GM21619 (cell line): ENCODE measurements around the gene JSRP1.
"Not testable (repeated sequence)": the region's sequence is repeated elsewhere in the genome, so short reads cannot be mapped to it uniquely, and the experiment has no call there.

Source experiments
- ATAC-seq: cut with Tn5 transposase; IDR thresholded peaks from one replicate; pipeline ENCODE4 v1.9.1; 2021; ENCODE audit not compliant: unreplicated experiment

Gene JSRP1

GRCh38 chr19:2282862-2283237 lies 26.6 kb upstream of the JSRP1 start:
- no peak for ATAC-seq

- ATAC-seq, result no peak
Observed at GRCh38 chr19:2282062-2282861, 26.0 kb upstream of the JSRP1 start, which contains the start of gene PEAK3. Gene PEAK3, minus strand, starts transcription at chr19:2282175. Its CDS starts 1,244 bp downstream, at chr19:2280931.

- not testable (repeated sequence) for ATAC-seq
Observed at GRCh38 chr19:2281265-2282061, 25.2 kb upstream of the JSRP1 start.

DNA sequence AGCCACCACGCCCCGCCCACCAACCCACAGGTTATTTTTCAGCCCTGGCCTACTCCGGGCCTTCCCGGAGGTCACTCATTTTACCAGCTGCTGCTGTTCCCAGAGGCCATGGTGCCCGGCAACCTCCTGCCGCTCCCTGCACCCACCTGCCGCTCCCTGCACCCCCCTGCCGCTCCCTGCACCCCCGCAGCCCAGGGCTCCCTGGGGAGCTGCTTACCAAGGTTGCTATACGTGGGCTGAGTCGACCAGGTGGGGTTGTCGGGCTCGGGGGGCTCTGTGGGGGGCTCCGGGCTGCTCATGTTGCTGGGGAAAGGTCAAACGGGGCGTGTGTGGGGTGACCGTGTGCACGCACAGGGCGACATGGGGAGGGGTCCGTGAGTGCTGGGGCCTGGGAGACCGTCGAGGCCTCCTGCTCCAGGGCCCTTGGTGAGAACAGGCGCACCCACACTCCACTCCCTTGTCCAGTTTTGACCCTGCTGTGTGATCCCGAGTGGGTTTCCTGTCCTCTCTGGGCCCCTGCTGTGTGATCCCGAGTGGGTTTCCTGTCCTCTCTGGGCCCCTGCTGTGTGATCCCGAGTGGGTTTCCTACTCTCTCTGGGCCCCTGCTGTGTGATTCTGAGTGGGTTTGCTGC lies 24.5 kb upstream of the JSRP1 start:
- ATAC-seq, result no peak

- ATAC-seq, result no peak
Observed at GRCh38 chr19:2278459-2279158, 22.4 kb upstream of the JSRP1 start.

DNA sequence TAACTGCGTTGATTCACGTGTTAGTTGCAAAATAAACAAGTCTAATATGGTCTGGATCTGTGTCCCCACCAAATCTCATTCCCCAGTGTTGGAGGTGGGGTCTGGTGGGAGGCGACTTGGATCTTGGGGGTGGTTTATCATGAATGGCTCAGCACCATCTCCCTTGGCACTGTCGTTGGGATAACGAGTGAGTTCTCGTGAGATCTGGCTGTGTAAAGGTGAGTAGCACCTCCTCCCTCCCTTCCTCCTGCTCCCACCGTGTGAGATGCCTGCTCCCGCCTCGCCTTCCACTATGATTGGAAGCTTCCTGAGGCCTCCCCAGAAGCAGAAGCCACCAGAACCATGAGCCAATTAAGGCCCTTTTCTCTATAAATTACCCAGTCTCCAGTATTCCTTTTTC lies 20.9 kb upstream of the JSRP1 start:
- ATAC-seq, result no peak

DNA sequence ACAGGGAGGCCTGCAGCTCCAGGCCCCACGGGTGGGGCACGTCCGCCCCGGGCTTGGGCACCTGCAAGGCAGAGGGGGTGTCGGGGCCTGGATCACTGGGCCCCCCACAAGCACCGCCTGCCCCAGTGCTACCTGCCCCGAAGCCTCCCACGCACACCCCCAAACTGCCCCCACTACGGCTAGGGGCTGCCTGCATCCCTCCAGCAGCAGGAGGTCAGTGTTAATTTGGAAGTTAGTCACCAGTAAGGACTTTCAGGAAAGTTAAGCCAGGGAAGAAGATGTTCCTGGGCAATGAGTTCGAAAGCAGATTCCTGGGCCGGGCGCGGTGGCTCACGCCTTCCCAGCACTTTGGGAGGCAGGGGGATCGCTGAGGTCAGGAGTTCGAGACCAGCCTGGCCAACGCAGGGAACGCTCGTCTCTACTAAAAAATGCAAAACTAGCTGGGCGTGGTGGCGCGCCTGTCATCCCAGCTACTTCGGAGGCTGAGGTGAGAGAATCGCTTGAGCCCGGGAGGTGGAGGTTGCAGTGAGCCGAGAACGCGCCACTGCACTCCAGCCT lies 20.3 kb upstream of the JSRP1 start:
- ATAC-seq, result no peak

GRCh38 chr19:2275588-2276428 lies 19.6 kb upstream of the JSRP1 start:
- ATAC-seq, result no peak

DNA sequence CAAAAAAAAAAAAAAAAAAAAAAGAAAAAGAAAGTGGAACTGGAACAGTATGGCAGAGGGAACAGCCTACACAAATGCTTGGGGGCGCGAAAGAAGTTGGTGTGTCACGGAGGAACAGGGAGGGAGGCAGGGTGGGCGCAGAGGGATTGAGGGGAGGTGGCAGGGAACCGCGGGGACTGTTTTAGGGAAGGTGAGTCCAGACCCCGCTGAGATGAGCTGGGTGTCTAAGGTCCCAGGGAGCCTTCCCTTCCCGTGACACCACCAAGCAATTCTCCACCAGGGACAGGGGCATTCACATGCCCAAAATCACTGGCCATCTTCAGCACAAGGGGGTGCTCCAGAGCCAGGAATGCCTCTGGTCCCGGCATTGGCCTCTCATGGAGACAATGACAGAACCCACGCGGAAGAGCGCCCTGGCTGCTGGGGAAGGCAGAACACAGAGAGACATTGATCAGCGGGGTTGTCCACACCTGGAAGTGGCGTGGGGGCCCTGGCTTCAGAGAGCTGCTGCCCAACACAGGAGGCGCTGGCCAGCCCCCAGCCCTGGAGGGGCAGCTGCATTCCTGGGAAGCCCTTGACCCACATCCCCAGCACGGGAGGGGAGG lies 18.8 kb upstream of the JSRP1 start:
- ATAC-seq, result no peak

DNA sequence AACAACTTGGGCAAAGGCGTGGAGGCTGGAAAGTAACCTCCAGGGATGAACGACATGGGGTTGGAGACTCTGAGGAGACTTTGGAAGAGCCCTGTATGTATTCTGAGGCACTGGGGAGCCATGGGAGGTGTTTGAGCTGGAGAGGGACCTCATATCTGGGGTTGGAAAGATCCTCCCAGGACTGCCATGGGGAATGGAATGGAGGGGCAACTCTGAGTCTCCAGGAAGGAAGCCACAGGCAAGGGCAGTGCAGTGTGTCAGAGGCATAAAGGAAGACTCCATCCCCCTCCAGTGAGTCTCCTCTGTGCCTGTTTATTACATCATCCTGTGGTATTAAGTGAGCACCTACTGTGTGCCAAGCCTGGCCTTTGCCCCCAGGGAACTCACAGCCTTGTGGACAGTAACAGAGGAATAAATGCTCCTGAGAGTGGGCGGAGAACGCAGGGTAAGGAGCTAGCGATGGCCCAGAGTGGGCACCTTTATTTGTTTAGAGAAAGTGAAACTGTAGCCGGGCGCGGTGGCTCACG lies 18.0 kb upstream of the JSRP1 start:
- no peak for ATAC-seq

- ATAC-seq, result peak; percentile 30
Observed at GRCh38 chr19:2273356-2274184, 17.4 kb upstream of the JSRP1 start.

DNA sequence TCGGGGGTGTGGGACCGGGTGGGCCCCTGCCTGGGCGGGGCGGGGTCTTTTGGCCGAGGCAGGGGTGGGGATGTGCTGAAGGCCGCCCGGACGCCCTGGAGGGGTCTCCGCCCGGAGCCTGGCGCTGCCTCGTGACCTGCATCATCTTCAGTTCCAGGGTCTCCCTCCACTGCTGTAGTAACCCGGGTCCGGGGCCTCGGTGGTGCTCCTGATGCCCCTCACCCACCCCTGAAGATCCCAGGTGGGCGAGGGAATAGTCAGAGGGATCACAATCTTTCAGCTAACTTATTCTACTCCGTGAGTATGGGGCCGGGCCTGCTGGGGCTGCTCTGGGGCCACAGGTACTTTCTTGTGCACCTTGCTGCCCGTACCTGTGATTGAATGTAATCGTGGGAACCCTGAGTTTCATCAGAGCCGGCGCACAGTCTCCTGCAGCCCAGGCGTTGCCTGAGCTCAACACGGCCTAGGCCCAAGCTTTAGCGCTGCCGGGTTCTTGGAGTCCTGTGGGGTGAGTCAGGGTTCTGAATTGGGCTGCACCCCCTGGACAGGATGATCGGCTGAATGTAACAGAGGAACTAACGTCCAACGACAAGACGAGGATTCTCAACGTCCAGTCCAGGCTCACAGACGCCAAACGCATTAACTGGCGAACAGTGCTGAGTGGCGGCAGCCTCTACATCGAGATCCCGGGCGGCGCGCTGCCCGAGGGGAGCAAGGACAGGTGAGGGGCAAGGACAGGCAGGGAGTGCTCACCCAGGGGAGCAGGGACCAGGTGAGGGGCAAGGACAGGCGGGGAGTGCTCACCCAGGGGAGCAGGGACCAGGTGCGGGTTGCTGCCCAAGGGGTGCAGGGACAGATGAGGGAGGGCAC lies 15.3 kb upstream of the JSRP1 start:
- ATAC-seq, result no peak

GRCh38 chr19:2270423-2271233 lies 14.4 kb upstream of the JSRP1 start:
- no peak for ATAC-seq

GRCh38 chr19:2270157-2270422 lies 13.9 kb upstream of the JSRP1 start:
- no peak for ATAC-seq

- peak; percentile 29 for ATAC-seq
Observed at GRCh38 chr19:2269244-2270156, 13.3 kb upstream of the JSRP1 start.

DNA sequence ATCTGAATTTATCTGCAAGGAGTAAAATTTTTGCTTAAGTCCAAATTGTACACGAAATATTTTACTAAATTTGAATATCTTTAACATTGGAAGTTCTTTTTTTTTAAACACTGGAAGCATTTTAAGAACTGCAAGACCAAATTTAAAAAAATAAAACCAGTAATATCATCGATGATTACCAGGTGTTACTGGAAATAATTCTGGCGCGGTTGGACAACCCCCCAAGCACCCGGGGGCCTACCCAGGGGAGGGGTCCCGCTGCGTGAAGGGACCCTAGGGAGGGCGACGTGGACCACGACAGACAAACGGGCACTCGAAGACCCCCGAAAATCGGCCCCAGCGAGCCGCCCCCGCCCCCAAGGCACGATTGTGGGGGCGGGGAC lies 12.6 kb upstream of the JSRP1 start:
- ATAC-seq, result no peak
